HG02938 (cell line): ENCODE results near the gene EHMT2.
"Not testable (repeated sequence)": the region's sequence is repeated elsewhere in the genome, so short reads cannot be mapped to it uniquely, and the experiment has no call there.

Experiments used
- ATAC-seq: cut with Tn5 transposase; IDR thresholded peaks from one replicate; pipeline ENCODE4 v1.9.1; 2021; ENCODE audit warnings: mild to moderate bottlenecking, moderate library complexity; ENCODE audit not compliant: unreplicated experiment

The EHMT2 gene

GRCh38 chr6:31842053-31842452 lies 55.4 kb downstream of the EHMT2 start:
- ATAC-seq, result no peak

GRCh38 chr6:31839779-31840126 lies 57.7 kb downstream of the EHMT2 start:
- ATAC-seq, result not testable (repeated sequence)

GRCh38 chr6:31838968-31839367 lies 58.5 kb downstream of the EHMT2 start:
- ATAC-seq, result no peak

DNA sequence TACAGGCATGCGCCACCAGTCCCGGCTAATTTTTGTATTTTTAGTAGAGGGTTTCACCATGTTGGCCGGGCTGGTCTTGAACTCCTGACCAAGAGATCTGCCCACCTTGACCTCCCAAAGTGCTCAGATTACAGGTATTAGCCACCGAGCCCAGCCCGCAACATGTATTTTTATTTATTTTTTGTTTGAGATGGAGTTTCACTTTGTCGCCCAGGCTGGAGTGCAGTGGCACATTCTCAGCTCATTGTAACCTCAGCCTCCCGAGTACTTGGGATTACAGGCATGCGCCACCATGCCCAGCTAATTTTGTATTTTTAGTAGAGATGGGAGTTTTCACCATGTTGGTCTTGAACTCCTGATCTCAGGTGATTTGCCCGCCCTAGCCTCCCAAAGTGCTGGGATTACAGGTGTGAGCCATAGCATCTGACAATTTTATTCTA lies 59.4 kb downstream of the EHMT2 start:
- ATAC-seq, result not testable (repeated sequence)

- ATAC-seq, result no peak
Measured at GRCh38 chr6:31837369-31838113, 60.0 kb downstream of the EHMT2 start.

- no peak for ATAC-seq
Measured at GRCh38 chr6:31836474-31837368, 60.8 kb downstream of the EHMT2 start.

DNA sequence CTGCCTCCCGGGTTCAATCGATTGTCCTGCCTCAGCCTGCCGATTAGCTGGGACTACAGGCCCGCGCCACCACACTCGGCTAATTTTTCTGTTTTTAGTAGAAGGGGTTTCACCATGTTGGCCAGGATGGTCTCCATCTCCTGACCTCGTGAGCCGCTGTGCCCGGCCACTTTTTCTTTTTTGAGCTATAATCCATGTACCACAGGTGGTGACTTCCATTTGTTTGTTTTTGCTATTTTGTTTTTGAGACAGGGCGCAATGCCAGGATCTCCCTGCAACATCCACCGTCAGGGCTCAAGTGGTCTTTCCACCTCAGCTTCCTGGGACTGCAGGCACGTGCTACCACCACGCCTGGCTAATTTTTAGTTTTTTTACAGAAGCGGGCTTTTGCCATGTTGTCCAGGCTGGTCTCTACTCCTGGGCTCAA lies 61.4 kb downstream of the EHMT2 start:
- ATAC-seq, result no peak

GRCh38 chr6:31834367-31835250 lies 62.9 kb downstream of the EHMT2 start:
- no peak for ATAC-seq

DNA sequence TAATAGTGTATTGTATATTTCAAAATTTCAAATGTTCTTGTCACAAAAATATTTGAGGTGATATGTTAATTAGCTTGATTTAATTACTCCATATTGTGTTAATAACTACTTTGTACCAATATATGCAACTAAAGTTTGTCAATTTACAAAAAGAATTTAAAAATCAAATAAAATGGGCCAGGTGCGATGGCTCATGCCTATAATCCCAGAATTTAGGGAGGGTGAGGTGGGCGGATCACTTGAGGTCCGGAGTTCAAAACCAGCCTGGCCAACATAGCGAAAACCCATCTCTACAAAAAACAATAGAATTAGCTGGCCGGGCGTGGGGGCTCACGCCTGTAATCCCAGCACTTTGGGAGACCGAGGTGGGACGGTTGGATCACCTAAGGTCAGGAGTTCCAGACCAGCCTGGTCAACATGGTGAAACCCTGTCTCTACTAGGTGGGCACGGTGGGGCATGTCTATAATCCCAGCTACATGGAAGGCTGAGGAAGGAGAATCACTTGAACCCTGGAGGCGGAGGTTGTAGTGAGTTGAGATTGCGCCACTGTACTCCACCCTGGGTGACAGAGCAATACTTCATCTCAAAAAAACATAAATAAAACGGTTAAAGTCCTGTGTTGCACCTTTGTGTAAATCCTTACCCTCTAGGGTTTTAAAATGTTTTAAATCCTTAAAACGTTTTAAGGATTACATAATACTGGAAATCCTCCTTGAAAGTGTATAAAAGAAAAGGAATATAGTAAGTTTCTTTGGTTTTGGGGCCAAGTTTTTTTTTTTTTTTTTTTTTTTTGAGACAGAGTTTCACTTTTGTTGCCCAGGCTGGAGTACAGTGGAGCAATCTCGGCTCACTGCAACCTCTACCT lies 65.9 kb downstream of the EHMT2 start:
- ATAC-seq, result no peak

- no peak for ATAC-seq
Measured at GRCh38 chr6:31830886-31831335, 66.6 kb downstream of the EHMT2 start.
